PC-3 (cell line): ENCODE data around the gene CMTM8. TPM values are rescaled to one million over a fixed set of nuclear protein-coding genes. Genes with fewer than 3 reads are reported as not detected.

Source experiments
- ATAC-seq: fragments of 200-7000 bp; cut with Tn5 transposase; 2 replicates; pipeline ENCODE4 v1.9.1; 2020; ENCODE audit warnings: mild to moderate bottlenecking, moderate library complexity
- BruUV-seq: library from RNA; stranded (reverse); fragments of 400-500 nt; replicated peaks from 2 replicates; lab custom pipeline; 2021; lab: Mats Ljungman, UMichigan
- CTCF ChIA-PET: fragments of 300-600 bp; sonication (Branson Sonifier 250); formaldehyde crosslinking; loops from one replicate; lab custom pipeline; 2022; ENCODE audit warnings: antibody characterized with exemption; lab: Charles Lee
- POLR2A ChIA-PET: fragments of 300-600 bp; sonication (Branson Sonifier 250); formaldehyde crosslinking; loops from one replicate; lab custom pipeline; 2022; ENCODE audit warnings: antibody characterized with exemption; ENCODE audit not compliant: unreplicated experiment; lab: Charles Lee
- DNase-seq: peaks from one replicate; pipeline ENCODE4 v3.0.0-alpha.2; 2015
- H2AFZ ChIP-seq: fragments of 300-600 bp; sonication (generic); 2 replicates; pipeline ENCODE4 v1.6.0; 2016; ENCODE audit warnings: antibody characterized with exemption, low read length
- H3F3A ChIP-seq: fragments of 300-600 bp; sonication (generic); one replicate; pipeline ENCODE4 v1.6.0; 2017; ENCODE audit warnings: antibody characterized with exemption, low read length, control low read depth, mild to moderate bottlenecking; ENCODE audit not compliant: unreplicated experiment
- H3K27ac ChIP-seq: fragments of 300-600 bp; sonication (generic); 2 replicates; pipeline ENCODE4 v1.5.1; 2016; ENCODE audit warnings: mild to moderate bottlenecking, low read length
- H3K27me3 ChIP-seq: fragments of 300-600 bp; sonication (generic); 2 replicates; pipeline ENCODE4 v1.6.1; 2016; ENCODE audit warnings: low read length, mixed read lengths
- H3K36me3 ChIP-seq: fragments of 300-600 bp; sonication (generic); 2 replicates; pipeline ENCODE4 v1.6.1; 2016; ENCODE audit warnings: low read depth, mixed run types, low read length, mixed read lengths
- H3K4me1 ChIP-seq: fragments of 300-600 bp; sonication (generic); 2 replicates; pipeline ENCODE4 v1.5.1; 2016; ENCODE audit warnings: low read length; ENCODE audit not compliant: insufficient read depth
- H3K4me2 ChIP-seq: fragments of 300-600 bp; sonication (generic); 2 replicates; pipeline ENCODE4 v1.6.0; 2016; ENCODE audit warnings: low read length
- H3K4me3 ChIP-seq: fragments of 300-600 bp; sonication (generic); 2 replicates; pipeline ENCODE4 v1.5.1; 2016; ENCODE audit warnings: mild to moderate bottlenecking, low read length, mixed read lengths
- H3K79me2 ChIP-seq: fragments of 300-600 bp; sonication (generic); 2 replicates; pipeline ENCODE4 v1.6.1; 2017; ENCODE audit warnings: low read length, mixed read lengths
- H3K9ac ChIP-seq: fragments of 300-600 bp; sonication (generic); 2 replicates; pipeline ENCODE4 v1.6.0; 2016; ENCODE audit warnings: mild to moderate bottlenecking, low read length
- H3K9me2 ChIP-seq: fragments of 300-600 bp; sonication (generic); replicated peaks from 2 replicates; pipeline ENCODE4 v1.6.1; 2016; ENCODE audit warnings: mixed run types, low read length, mixed read lengths
- H3K9me3 ChIP-seq: fragments of 300-600 bp; sonication (generic); 2 replicates; pipeline ENCODE4 v1.6.1; 2016; ENCODE audit warnings: low read length, mixed read lengths
- H4K20me1 ChIP-seq: fragments of 300-600 bp; sonication (generic); 2 replicates; pipeline ENCODE4 v1.6.1; 2016; ENCODE audit warnings: low read length, mixed read lengths
- EZH2 ChIP-seq: fragments of 300-600 bp; sonication (generic); IDR thresholded peaks from one replicate; pipeline ENCODE4 v1.6.1; 2017; ENCODE audit warnings: antibody characterized with exemption, mild to moderate bottlenecking, low read length; ENCODE audit not compliant: unreplicated experiment
- EZH2phosphoT487 ChIP-seq: fragments of 300-600 bp; sonication (generic); IDR thresholded peaks from 2 replicates; pipeline ENCODE4 v1.6.1; 2018; ENCODE audit warnings: mild to moderate bottlenecking, antibody characterized with exemption, low read length, borderline replicate concordance
- intact Hi-C: fragments of 100-400 bp; cut with micrococcal nuclease; formaldehyde crosslinking; loops from 2 replicates; pipeline ENCODE4 v1.9.0; 2023
- total RNA-seq: library from RNA; depleted of rRNA; stranded (reverse); fragments of >200 nt; gene quantifications from 2 replicates; pipeline ENCODE4 v1.2.3, GENCODE V29; 2014
- TF ChIP-seq, protein P1 (sequence below): fragments of 300-600 bp; sonication (generic); conservative IDR thresholded peaks from 2 replicates; pipeline ENCODE4 v1.5.1; 2017; ENCODE audit warnings: antibody characterized with exemption, low read depth, mild to moderate bottlenecking, low read length

Gene CMTM8
- total RNA-seq, 1 experiment from 2014 or later = 5.2 TPM

- no peaks in the 10 kb centered on the region for H3K27me3 ChIP-seq
- no peaks in the 10 kb centered on the region for H3K79me2 ChIP-seq
- H3K9me3 ChIP-seq = no peaks in the 10 kb centered on the region
- ChIA-PET CTCF (no interaction called here), POLR2A (interaction anchor here (0.7 kb wide), 1 partner anchor 97 kb away, joined by 4 read pairs; no protein-coding TSS in a partner anchor)
- no peak for ATAC-seq
- intact Hi-C loops = no loop called here
- no peaks in the 10 kb centered on the region for H3K36me3 ChIP-seq
- no peaks in the 10 kb centered on the region for H4K20me1 ChIP-seq
- H3K4me3 ChIP-seq = no peak overlapping the region
- H3K4me2 ChIP-seq = no peak overlapping the region
- no TSS peak for BruUV-seq
- H3F3A ChIP-seq = no peaks in the 10 kb centered on the region
- TF ChIP-seq, protein P1, sequence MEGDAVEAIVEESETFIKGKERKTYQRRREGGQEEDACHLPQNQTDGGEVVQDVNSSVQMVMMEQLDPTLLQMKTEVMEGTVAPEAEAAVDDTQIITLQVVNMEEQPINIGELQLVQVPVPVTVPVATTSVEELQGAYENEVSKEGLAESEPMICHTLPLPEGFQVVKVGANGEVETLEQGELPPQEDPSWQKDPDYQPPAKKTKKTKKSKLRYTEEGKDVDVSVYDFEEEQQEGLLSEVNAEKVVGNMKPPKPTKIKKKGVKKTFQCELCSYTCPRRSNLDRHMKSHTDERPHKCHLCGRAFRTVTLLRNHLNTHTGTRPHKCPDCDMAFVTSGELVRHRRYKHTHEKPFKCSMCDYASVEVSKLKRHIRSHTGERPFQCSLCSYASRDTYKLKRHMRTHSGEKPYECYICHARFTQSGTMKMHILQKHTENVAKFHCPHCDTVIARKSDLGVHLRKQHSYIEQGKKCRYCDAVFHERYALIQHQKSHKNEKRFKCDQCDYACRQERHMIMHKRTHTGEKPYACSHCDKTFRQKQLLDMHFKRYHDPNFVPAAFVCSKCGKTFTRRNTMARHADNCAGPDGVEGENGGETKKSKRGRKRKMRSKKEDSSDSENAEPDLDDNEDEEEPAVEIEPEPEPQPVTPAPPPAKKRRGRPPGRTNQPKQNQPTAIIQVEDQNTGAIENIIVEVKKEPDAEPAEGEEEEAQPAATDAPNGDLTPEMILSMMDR = no peak
- no peak for TF ChIP-seq EZH2
- no peak for TF ChIP-seq EZH2phosphoT487
- H3K27ac ChIP-seq = no peak overlapping the region
- no peak overlapping the region for H3K9ac ChIP-seq
- no peaks in the 10 kb centered on the region for H3K9me2 ChIP-seq
- H3K4me1 ChIP-seq = peaks cover 8% of the 10 kb centered on the region
- no peak for DNase-seq
- no peak overlapping the region for H2AFZ ChIP-seq
Measured at GRCh38 chr3:32284443-32285212, 46.1 kb downstream of the CMTM8 start.

DNA sequence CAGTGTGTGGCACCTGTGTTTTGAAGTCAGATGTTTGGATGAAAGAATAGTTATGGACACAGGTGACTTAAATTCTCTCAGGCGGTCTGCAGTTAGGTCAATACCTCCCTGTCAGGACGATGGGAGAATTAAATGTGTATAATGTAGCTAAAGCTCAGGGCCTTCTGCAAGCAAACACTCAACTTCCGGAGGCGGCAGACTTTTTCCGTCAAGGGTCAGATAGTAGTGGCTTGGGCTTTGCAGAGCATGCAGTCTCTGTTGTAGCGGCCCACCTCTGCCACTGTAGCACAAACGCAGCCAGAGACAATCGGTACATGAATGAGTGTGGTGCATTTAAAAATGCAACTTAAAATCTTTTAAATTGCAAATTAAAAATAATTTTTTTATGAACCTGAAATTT, 47.4 kb downstream of the CMTM8 start:
- no peak for DNase-seq
- CTCF ChIA-PET = no interaction called here
- no peak overlapping the region for H3K4me3 ChIP-seq
- no peak overlapping the region for H3K9ac ChIP-seq
- no peaks in the 10 kb centered on the region for H3K9me3 ChIP-seq
- no peaks in the 10 kb centered on the region for H3F3A ChIP-seq
- no peak overlapping the region for H2AFZ ChIP-seq
- no peaks in the 10 kb centered on the region for H3K79me2 ChIP-seq
- POLR2A ChIA-PET = no interaction called here
- H3K27me3 ChIP-seq = no peaks in the 10 kb centered on the region
- no peak for ATAC-seq
- no TSS peak for BruUV-seq
- intact Hi-C loops = no loop called here
- no peaks in the 10 kb centered on the region for H3K36me3 ChIP-seq
- TF ChIP-seq EZH2 (no peak), EZH2phosphoT487 (no peak)
- TF ChIP-seq, protein P1 = no peak
- H3K4me2 ChIP-seq = no peak overlapping the region
- H3K9me2 ChIP-seq = no peaks in the 10 kb centered on the region
- no peak overlapping the region for H3K27ac ChIP-seq
- no peaks in the 10 kb centered on the region for H3K4me1 ChIP-seq
- no peaks in the 10 kb centered on the region for H4K20me1 ChIP-seq

GRCh38 chr3:32288819-32289218, 50.3 kb downstream of the CMTM8 start:
- H3K27me3 ChIP-seq = no peaks in the 10 kb centered on the region
- no peaks in the 10 kb centered on the region for H3K79me2 ChIP-seq
- H3K9ac ChIP-seq = no peak overlapping the region
- no peaks in the 10 kb centered on the region for H3K9me3 ChIP-seq
- H3K9me2 ChIP-seq = no peaks in the 10 kb centered on the region
- no peak overlapping the region for H3K4me2 ChIP-seq
- intact Hi-C loops = no loop called here
- no peak overlapping the region for H3K27ac ChIP-seq
- TF ChIP-seq EZH2 (no peak), EZH2phosphoT487 (no peak)
- TF ChIP-seq, protein P1 = no peak
- H3K36me3 ChIP-seq = no peaks in the 10 kb centered on the region
- BruUV-seq = no TSS peak
- CTCF ChIA-PET = no interaction called here
- H4K20me1 ChIP-seq = no peaks in the 10 kb centered on the region
- no peak overlapping the region for H3K4me3 ChIP-seq
- no peak overlapping the region for H2AFZ ChIP-seq
- DNase-seq = no peak
- no peaks in the 10 kb centered on the region for H3K4me1 ChIP-seq
- POLR2A ChIA-PET = no interaction called here
- ATAC-seq = no peak
- no peaks in the 10 kb centered on the region for H3F3A ChIP-seq
